ENCODE measurements around the gene GRK6.

Gene GRK6

GRCh38 chr5:177489119-177489716 lies 62.7 kb downstream of the GRK6 start:
- Histone ChIP-seq H3K4me1 (ENCODE audit: control insufficient read depth in 1 of 2, insufficient read depth in 1 of 2, low read depth in 1 of 2, low read length in 1 of 2) (peaks cover 32 to 37% of the 10 kb centered on the region in 2 experiments), H3K27ac (peak overlapping the region; percentile 99), H3K27me3 (no peaks in the 10 kb centered on the region), H3K9me3 (no peaks in the 10 kb centered on the region), H3K4me3 (ENCODE audit: low read depth in 1 of 2, low read length in 1 of 2) (no peak overlapping the region), H3K36me3 (peaks cover 98% of the 10 kb centered on the region)
- TF ChIP-seq, protein P1, sequence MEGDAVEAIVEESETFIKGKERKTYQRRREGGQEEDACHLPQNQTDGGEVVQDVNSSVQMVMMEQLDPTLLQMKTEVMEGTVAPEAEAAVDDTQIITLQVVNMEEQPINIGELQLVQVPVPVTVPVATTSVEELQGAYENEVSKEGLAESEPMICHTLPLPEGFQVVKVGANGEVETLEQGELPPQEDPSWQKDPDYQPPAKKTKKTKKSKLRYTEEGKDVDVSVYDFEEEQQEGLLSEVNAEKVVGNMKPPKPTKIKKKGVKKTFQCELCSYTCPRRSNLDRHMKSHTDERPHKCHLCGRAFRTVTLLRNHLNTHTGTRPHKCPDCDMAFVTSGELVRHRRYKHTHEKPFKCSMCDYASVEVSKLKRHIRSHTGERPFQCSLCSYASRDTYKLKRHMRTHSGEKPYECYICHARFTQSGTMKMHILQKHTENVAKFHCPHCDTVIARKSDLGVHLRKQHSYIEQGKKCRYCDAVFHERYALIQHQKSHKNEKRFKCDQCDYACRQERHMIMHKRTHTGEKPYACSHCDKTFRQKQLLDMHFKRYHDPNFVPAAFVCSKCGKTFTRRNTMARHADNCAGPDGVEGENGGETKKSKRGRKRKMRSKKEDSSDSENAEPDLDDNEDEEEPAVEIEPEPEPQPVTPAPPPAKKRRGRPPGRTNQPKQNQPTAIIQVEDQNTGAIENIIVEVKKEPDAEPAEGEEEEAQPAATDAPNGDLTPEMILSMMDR (IDR thresholded peaks at IDR 0.05) = no peak

DNA sequence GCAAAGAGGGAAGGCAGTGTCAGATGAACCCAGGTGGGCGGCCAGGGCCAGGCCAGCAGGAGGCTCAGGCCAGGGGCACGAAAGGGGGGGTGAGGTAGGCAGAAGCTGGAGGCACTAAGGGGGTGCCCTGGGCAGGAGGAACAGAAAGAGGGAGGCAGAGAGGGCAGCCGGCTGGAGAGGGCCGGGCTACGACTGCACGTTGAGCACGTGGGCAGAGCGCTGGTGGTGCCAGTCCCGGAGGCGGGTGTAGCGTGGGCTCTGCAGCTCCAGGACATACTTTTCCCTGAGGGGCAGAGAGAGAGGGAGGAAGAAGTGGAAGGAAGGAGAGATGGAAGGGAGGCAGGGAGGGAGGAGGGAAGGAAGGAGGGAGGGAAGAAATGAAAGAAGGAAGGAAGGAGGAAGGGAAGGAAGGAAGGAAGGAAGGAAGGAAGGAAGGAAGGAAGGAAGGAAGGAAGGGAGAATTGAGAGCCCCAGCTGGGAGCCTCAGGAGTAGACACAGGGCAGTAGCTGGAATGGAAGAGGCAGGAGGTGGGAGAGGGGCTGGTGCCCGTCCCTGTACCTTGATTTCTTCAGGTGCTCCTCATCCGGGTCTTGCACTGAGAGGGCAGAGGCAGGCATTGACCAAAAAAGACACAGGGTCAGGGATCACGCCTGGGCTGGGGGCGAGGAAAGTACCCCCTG lies 64.0 kb downstream of the GRK6 start:
- Histone ChIP-seq H3K4me3 (ENCODE audit: low read depth in 1 of 2, low read length in 1 of 2) (no peak overlapping the region), H3K36me3 (peaks cover 97% of the 10 kb centered on the region), H3K9me3 (no peaks in the 10 kb centered on the region), H3K27me3 (no peaks in the 10 kb centered on the region), H3K27ac (peak overlapping the region; percentile 99), H3K4me1 (ENCODE audit: control insufficient read depth in 1 of 2, insufficient read depth in 1 of 2, low read depth in 1 of 2, low read length in 1 of 2) (peaks cover 43 to 49% of the 10 kb centered on the region in 2 experiments)
- TF ChIP-seq, protein P1 (IDR thresholded peaks at IDR 0.05) = no peak

DNA sequence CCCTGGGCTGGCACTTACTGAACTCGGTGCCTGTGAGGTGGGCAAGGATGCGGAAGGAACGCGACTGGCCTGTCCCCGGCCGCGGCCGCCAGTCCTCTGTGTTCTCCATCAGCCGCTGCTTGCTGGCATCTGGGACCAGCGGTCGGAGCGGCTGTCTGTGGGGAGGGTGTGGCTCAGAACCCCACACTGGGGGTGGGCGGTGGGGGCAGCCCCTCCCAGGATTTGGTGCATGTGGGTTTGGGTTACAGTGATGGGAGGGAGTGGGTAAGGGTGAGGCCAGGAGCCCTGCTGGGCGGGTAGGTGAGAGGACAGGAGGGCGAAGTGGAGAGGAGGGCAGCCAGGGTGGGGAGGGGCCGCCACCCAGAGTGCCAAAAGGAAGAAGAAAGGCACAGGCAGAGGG lies 64.5 kb downstream of the GRK6 start:
- H3K4me1 ChIP-seq (ENCODE audit: control insufficient read depth in 1 of 2, insufficient read depth in 1 of 2, low read depth in 1 of 2, low read length in 1 of 2) = peaks cover 49 to 55% of the 10 kb centered on the region in 2 experiments
- H3K27ac ChIP-seq = peak overlapping the region; percentile 99
- TF ChIP-seq, protein P1 (IDR thresholded peaks at IDR 0.05) = no peak
- H3K27me3 ChIP-seq = no peaks in the 10 kb centered on the region
- peaks cover 97% of the 10 kb centered on the region for H3K36me3 ChIP-seq
- no peak overlapping the region for H3K4me3 ChIP-seq (ENCODE audit: low read depth in 1 of 2, low read length in 1 of 2)
- no peaks in the 10 kb centered on the region for H3K9me3 ChIP-seq

- Histone ChIP-seq H3K4me1 (ENCODE audit: control insufficient read depth in 1 of 2, insufficient read depth in 1 of 2, low read depth in 1 of 2, low read length in 1 of 2) (peaks cover 54 to 60% of the 10 kb centered on the region in 2 experiments), H3K36me3 (peaks cover 96% of the 10 kb centered on the region)
- TF ChIP-seq, protein P1 (IDR thresholded peaks at IDR 0.05) = peak; percentile 70
Measured at GRCh38 chr5:177491429-177491945, 65.0 kb downstream of the GRK6 start.

DNA sequence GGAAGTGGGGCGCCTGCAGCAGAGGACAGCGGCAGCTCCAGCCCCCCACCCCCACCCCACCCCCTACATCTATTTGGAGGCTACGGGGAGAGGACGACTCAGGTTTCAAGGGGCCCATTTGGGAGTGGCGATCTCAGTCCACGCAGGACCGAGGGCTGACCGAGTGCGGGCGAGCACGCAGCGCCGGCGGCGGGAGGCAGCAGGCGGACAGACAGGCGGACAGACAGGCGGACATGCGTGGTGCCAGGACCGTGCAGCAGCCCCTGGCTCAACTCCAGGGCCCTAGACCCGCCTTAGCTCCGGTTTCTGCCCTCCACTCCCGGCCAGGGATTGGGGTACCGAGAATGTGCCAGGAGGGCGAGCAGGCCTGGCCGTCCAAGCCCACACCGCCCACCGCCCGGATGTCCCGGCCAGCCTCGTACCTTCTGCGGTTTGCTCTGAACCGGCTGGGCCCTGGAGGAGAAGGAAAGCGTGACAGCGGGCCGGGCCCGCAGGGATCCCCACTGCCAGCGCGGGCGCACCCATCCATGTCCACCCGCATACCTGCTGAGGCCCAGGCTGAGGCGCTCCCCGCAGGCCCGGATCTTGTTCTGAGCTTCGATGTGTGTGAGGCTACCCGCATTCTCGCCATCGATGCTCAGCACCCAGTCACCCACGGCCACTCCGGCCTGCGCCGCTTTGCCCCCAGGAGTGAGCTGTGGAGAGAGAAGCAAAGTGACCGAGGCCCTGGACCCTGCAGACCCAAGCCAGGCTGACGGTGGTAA lies 65.7 kb downstream of the GRK6 start:
- TF ChIP-seq, protein P1 (IDR thresholded peaks at IDR 0.05) = no peak
- peaks cover 89% of the 10 kb centered on the region for H3K36me3 ChIP-seq
- H3K27ac ChIP-seq = peak overlapping the region; percentile 99

More at GRCh38 chr5:177491429-177491945, 65.0 kb downstream of the GRK6 start:
- Histone ChIP-seq H3K4me3 (ENCODE audit: low read depth in 1 of 2, low read length in 1 of 2) (no peak overlapping the region), H3K9me3 (no peaks in the 10 kb centered on the region), H3K27me3 (no peaks in the 10 kb centered on the region), H3K27ac (peak overlapping the region; percentile 99)

More for the DNA sequence above, 65.7 kb downstream of the GRK6 start:
- Histone ChIP-seq H3K9me3 (no peaks in the 10 kb centered on the region), H3K27me3 (no peaks in the 10 kb centered on the region), H3K4me3 (ENCODE audit: low read depth in 1 of 2, low read length in 1 of 2) (no peak overlapping the region), H3K4me1 (ENCODE audit: control insufficient read depth in 1 of 2, insufficient read depth in 1 of 2, low read depth in 1 of 2, low read length in 1 of 2) (peaks cover 56 to 65% of the 10 kb centered on the region in 2 experiments)

All from neutrophil (primary cell).